IPS-18a (cell line): Measurements from ENCODE around the gene ACTN1.

ENCODE experiments used
- H3K27ac ChIP-seq: one replicate; pipeline ENCODE4 v1.5.1; 2013; ENCODE audit warnings: low read length
- H3K27me3 ChIP-seq: one replicate; pipeline ENCODE4 v1.6.1; 2013; ENCODE audit warnings: mild to moderate bottlenecking, low read length; ENCODE audit not compliant: control insufficient read depth, insufficient read depth
- H3K36me3 ChIP-seq: one replicate; pipeline ENCODE4 v1.6.1; 2013; ENCODE audit warnings: low read depth, low read length; ENCODE audit not compliant: control insufficient read depth
- H3K4me1 ChIP-seq: one replicate; pipeline ENCODE4 v1.6.1; 2013; ENCODE audit warnings: low read depth, low read length; ENCODE audit not compliant: control insufficient read depth
- H3K4me3 ChIP-seq: one replicate; pipeline ENCODE4 v1.5.1; 2013; ENCODE audit warnings: low read length
- H3K9ac ChIP-seq: one replicate; pipeline ENCODE4 v1.6.1; 2013; ENCODE audit warnings: mild to moderate bottlenecking, low read length, moderate library complexity
- H3K9me3 ChIP-seq: one replicate; pipeline ENCODE4 v1.6.1; 2013; ENCODE audit warnings: low read depth, low read length; ENCODE audit not compliant: control insufficient read depth

ACTN1 gene

DNA sequence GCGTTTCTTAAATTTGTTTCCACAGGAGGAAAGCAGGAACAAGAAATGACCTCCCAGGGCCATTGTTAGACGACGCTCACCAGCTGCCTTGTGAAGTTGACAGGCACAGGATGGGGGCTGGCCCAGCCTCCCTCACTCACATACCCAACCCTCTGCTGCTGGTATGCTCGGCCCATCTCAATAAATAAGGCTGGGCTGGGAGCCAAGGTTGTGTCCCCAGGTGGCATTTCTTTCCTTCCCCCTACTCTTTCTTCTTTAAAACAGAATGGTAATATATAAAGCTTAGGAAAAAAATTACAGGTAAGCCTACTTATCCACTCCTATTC lies 93.0 kb downstream of the ACTN1 start:
- Histone ChIP-seq H3K4me3 (no peak overlapping the region), H3K36me3 (peaks cover 84% of the 10 kb centered on the region), H3K4me1 (no peaks in the 10 kb centered on the region), H3K9me3 (no peaks in the 10 kb centered on the region), H3K27ac (no peak overlapping the region), H3K9ac (no peak overlapping the region), H3K27me3 (no peaks in the 10 kb centered on the region)

GRCh38 chr14:68885226-68886108 lies 93.6 kb downstream of the ACTN1 start:
- Histone ChIP-seq H3K4me1 (no peaks in the 10 kb centered on the region), H3K27ac (no peak overlapping the region), H3K36me3 (peaks cover 84% of the 10 kb centered on the region), H3K27me3 (no peaks in the 10 kb centered on the region), H3K9me3 (no peaks in the 10 kb centered on the region), H3K9ac (no peak overlapping the region), H3K4me3 (no peak overlapping the region)

DNA sequence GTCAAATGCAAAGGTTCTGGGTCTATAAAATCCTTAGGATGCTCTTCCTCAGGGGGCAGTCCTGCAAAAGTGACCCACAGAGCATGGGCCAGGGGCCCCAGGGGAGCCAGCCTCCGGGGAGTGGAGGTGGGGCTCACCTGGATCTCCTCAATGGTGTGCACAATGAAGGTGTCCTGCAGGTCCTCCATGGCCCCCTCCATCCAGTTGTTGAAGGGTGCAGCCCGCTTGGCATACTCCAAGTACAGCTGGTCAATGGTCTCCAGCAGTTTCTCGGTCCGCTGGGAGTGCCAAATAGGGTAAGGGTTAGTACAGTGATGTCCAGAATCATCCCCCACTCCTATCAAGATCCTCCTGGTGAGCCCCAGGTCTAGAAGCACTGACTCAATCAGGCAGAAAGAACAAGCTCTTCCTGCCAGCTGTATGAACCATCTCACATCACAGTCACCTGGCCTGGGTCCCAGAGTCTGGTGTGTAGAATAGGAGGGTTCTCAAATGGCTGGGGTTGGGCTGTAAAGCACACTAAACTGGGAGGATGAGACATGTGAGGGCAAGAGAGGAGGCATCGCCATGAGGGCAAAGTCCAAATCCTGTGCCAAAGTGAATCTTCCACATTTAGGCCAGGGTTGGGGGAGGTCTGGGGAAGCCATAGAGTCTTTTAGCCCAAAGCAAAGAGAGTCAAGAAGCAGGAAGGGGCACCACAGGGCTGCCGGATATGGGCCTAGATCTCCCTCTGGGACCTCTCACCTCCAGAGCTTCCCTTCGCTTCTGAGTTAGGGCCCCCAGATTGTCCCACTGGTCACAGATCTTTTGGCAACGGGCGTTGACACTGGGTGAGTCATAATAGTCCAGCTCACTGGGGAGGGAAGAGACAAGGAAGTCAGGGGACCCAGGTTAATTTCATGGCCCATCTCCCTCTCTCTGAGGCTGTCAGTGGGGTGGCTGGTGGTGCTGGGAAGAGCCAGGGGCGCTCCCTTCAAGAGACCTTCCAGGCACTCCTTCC lies 94.8 kb downstream of the ACTN1 start:
- H3K9me3 ChIP-seq, result no peaks in the 10 kb centered on the region
- H3K4me1 ChIP-seq, result no peaks in the 10 kb centered on the region
- H3K9ac ChIP-seq, result no peak overlapping the region
- H3K4me3 ChIP-seq, result no peak overlapping the region
- no peaks in the 10 kb centered on the region for H3K27me3 ChIP-seq
- no peak overlapping the region for H3K27ac ChIP-seq
- peaks cover 84% of the 10 kb centered on the region for H3K36me3 ChIP-seq

DNA sequence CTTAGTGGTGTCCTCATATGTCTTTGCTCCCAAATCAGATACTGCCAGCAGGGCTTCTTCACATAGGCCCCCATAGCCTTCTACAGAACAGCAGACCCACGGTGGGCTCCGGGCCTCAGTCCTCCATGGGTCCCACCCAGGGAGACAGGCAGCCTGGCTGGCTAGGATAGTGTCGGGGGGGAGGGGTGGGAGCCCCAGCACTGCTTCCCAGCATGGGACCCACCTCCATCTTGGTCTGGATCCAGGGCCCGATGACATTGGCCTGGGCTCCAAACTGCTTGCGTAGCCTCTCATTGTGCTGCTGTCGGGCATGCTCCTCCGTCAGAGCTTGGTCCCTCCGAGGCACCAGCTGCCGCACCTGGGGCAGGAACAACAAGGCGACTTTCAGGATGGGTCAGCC lies 96.9 kb downstream of the ACTN1 start:
- Histone ChIP-seq H3K36me3 (peaks cover 85% of the 10 kb centered on the region), H3K27ac (no peak overlapping the region), H3K9me3 (no peaks in the 10 kb centered on the region), H3K27me3 (no peaks in the 10 kb centered on the region), H3K4me3 (no peak overlapping the region), H3K9ac (no peak overlapping the region), H3K4me1 (no peaks in the 10 kb centered on the region)

DNA sequence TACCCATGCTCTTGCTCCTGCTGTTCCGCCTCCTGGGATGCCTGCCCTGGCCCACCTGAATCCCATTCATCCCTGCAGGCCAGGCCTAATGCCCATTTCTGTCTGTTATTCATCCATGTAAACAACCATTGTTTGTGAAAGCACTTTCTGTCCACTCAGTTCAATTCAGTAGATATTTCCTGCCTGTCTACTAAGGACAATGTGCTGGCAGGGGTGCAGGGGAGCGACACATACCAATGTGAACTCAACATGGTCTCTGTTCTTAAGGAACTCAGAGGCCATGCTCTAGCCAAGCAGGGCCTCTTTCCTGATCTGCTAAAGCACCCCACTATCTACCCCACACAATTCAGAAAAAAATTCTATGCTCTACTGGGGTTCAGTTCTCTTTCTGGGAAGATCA lies 97.7 kb downstream of the ACTN1 start:
- no peaks in the 10 kb centered on the region for H3K27me3 ChIP-seq
- peaks cover 89% of the 10 kb centered on the region for H3K36me3 ChIP-seq
- H3K4me3 ChIP-seq, result no peak overlapping the region
- H3K9me3 ChIP-seq, result no peaks in the 10 kb centered on the region
- H3K9ac ChIP-seq, result no peak overlapping the region
- no peaks in the 10 kb centered on the region for H3K4me1 ChIP-seq
- no peak overlapping the region for H3K27ac ChIP-seq

DNA sequence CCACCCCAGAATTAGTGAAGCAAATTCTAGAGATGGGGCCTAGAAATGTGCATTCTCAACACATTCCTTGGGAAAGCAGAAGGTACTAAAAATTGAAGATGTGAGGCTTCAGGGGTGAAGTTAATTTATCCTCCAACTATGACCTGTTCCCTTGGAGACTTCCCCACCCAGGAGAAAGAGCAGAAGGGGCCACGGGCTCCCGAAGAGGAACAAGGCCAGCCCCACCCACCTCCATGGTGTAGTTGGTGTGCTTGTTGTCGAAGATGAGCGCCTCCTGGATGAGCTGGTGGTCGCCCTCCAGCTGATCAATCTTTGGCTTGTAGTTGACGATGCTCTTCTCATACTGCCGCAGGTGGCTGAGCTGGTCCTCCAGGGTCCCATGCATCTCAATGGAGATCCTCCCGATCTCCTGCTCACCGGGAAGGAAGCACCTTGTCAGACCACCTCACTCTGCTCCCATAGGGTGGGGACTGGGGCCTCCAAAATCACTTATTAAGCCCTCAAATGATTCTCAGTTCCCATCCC lies 98.5 kb downstream of the ACTN1 start:
- H3K9me3 ChIP-seq, result no peaks in the 10 kb centered on the region
- no peak overlapping the region for H3K4me3 ChIP-seq
- H3K4me1 ChIP-seq, result no peaks in the 10 kb centered on the region
- H3K27me3 ChIP-seq, result no peaks in the 10 kb centered on the region
- H3K9ac ChIP-seq, result no peak overlapping the region
- no peak overlapping the region for H3K27ac ChIP-seq
- peaks cover 91% of the 10 kb centered on the region for H3K36me3 ChIP-seq

DNA sequence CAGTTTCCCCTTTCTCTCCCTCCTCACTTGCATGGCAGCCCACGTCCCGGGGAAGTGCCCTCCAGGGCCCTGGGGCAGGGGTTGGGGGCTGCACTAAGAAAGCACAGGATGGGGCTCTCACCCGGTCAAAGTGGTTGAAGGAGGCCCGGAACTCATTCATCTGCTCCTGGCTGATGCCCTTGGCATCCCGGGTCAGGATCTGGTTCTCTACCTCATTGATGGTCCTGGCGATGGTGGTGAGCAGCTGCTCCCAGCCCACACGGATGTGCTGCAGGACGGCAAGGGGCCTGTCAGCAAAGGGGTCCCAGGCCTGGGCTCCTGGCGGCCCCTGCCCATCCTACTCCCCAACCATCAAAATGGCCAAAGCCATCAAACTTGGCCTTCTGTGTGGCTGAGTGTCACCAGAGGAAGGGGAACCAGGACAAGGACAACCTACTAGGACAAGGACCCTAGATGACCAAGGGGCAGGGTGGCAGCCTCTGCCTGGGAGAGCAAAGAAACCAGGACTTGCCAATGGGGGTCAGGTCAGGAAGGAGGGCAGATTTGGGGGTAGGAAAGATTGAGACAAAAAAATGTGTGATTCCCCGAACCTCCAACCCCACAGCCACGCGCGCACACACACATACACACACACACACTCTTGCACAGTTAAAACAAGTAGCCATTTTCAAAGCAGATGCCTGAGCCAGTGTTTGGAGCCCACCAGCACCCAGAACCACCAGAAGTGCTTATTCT lies 99.1 kb downstream of the ACTN1 start:
- Histone ChIP-seq H3K4me1 (no peaks in the 10 kb centered on the region), H3K27me3 (no peaks in the 10 kb centered on the region), H3K9ac (no peak overlapping the region), H3K36me3 (peaks cover 91% of the 10 kb centered on the region), H3K9me3 (no peaks in the 10 kb centered on the region), H3K4me3 (no peak overlapping the region), H3K27ac (no peak overlapping the region)

DNA sequence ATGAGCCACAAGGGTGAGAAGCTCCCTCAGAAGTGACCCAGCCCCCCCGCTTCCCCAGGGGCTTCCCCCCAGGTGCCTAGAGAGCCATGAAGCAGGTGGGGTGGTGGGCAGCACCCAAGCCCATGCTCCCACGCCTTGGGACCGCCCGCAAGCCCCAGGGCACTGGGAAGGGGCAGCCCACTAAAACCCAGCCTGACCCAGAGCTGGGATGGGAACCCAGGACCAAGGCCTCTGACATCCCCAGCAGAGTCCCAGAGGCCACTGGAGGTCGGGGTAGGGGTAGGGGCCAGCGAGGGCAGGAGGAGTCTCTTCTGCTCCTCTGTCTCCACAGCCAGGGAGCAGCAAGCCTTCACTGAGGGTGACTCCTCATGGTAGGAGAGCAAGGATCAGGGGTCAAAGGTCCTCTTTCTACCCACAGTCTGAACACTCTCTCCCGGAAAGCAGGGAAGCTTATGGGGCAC lies 99.8 kb downstream of the ACTN1 start:
- no peak overlapping the region for H3K4me3 ChIP-seq
- no peak overlapping the region for H3K27ac ChIP-seq
- no peaks in the 10 kb centered on the region for H3K27me3 ChIP-seq
- H3K36me3 ChIP-seq, result peaks cover 87% of the 10 kb centered on the region
- no peaks in the 10 kb centered on the region for H3K4me1 ChIP-seq
- H3K9ac ChIP-seq, result no peak overlapping the region
- H3K9me3 ChIP-seq, result no peaks in the 10 kb centered on the region

GRCh38 chr14:68878908-68879307 lies 100.2 kb downstream of the ACTN1 start:
- H3K27me3 ChIP-seq, result no peaks in the 10 kb centered on the region
- H3K36me3 ChIP-seq, result peaks cover 84% of the 10 kb centered on the region
- H3K27ac ChIP-seq, result no peak overlapping the region
- H3K4me3 ChIP-seq, result no peak overlapping the region
- H3K4me1 ChIP-seq, result no peaks in the 10 kb centered on the region
- H3K9me3 ChIP-seq, result no peaks in the 10 kb centered on the region
- H3K9ac ChIP-seq, result no peak overlapping the region

DNA sequence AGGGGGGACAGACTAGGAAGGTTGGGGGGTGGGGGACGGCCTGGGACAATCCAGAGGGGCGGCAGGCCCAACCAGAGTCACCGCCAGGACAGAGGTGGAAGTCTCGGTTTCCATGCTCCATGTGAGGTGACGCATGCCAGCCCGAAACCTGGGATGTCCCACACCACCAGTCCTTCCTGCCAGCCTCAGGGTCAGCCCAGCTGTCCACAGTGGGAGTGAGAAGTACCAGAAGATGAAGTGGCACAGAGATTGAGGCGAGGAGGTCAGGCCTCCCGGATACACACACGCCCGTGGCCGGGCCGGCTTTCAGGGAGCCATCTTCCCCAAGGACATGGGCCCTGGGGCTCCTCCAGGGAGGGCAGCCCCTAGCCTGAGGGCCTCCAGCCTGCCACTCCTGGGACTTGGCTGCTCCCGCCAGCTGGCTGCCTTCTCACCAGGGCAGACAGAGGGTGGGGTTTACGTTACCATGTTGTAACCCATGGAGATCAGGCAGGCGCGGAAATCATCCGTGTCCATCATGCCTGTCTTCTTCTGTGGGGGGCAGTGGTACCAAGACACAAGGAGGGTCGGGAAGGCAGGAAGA lies 101.0 kb downstream of the ACTN1 start:
- no peaks in the 10 kb centered on the region for H3K27me3 ChIP-seq
- H3K9ac ChIP-seq, result no peak overlapping the region
- no peaks in the 10 kb centered on the region for H3K9me3 ChIP-seq
- no peaks in the 10 kb centered on the region for H3K4me1 ChIP-seq
- no peak overlapping the region for H3K27ac ChIP-seq
- peaks cover 84% of the 10 kb centered on the region for H3K36me3 ChIP-seq
- no peak overlapping the region for H3K4me3 ChIP-seq

- no peak overlapping the region for H3K9ac ChIP-seq
- no peaks in the 10 kb centered on the region for H3K9me3 ChIP-seq
- no peaks in the 10 kb centered on the region for H3K4me1 ChIP-seq
- H3K27ac ChIP-seq, result no peak overlapping the region
- H3K27me3 ChIP-seq, result no peaks in the 10 kb centered on the region
- no peak overlapping the region for H3K4me3 ChIP-seq
- H3K36me3 ChIP-seq, result peaks cover 82% of the 10 kb centered on the region
Observed at GRCh38 chr14:68876976-68877375, 102.1 kb downstream of the ACTN1 start.
